AG10803 (cell line): ENCODE results near the gene CCNL1.

Experiments
- DNase-seq: peaks from one replicate; pipeline ENCODE4 v3.0.0; 2010; ENCODE audit warnings: low read depth
- H3K4me3 ChIP-seq: 2 replicates; pipeline ENCODE4 v1.5.1; 2011; ENCODE audit warnings: mild to moderate bottlenecking, low read length, control low read depth
- TF ChIP-seq, protein P1 (sequence below): conservative IDR thresholded peaks from 2 replicates; pipeline ENCODE4 v1.5.1; 2011; ENCODE audit warnings: mild to moderate bottlenecking, low read length, control low read depth, inconsistent platforms

The CCNL1 gene

DNA sequence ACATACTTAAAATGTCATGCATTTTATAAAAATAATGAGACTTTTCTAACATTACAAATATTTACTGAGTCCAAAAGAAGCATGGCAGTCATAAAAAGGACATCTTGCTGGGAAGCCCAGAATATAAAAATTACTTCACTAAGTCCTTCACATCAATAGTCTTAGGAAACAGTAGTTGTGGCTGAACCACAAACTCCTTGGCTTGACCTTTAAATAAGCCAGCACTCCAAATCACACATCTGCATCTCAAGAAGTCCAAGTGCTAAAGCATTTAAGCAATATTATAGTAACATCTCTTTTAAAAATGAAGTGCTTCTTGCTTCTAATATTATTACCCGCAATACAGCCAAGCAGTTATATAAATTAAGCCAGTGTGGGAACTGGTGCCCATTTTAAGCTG is 8.8 kb downstream of the CCNL1 start:
- DNase-seq = peak; percentile 58
- TF ChIP-seq, protein P1, sequence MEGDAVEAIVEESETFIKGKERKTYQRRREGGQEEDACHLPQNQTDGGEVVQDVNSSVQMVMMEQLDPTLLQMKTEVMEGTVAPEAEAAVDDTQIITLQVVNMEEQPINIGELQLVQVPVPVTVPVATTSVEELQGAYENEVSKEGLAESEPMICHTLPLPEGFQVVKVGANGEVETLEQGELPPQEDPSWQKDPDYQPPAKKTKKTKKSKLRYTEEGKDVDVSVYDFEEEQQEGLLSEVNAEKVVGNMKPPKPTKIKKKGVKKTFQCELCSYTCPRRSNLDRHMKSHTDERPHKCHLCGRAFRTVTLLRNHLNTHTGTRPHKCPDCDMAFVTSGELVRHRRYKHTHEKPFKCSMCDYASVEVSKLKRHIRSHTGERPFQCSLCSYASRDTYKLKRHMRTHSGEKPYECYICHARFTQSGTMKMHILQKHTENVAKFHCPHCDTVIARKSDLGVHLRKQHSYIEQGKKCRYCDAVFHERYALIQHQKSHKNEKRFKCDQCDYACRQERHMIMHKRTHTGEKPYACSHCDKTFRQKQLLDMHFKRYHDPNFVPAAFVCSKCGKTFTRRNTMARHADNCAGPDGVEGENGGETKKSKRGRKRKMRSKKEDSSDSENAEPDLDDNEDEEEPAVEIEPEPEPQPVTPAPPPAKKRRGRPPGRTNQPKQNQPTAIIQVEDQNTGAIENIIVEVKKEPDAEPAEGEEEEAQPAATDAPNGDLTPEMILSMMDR = no peak
- no peak overlapping the region for H3K4me3 ChIP-seq

DNA sequence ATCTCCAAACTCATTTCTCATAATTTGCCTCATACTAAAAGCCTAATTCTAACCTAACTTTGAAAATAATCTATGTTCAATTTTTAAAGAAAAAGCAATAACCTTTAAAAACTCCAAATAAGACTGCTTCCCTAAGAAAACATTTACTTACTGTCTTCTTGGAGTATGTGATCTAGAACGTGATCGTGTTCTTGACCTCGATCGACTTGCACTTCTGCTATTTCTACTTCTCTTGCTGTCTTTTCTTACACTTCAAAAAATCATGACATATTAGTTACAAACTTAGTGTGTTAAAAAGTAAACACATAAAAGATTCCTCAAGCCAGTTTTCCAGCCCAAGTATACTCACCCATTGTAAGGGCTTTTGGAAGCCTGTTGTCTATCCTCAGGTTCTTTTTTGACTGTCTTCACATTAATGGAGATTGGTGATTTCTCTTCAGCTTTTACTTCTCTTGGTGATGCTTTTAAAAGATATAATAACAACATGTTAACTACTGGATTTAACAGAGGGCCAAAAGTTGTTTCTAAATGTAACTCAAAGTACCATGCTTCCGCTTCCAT is 10.7 kb downstream of the CCNL1 start:
- no peak for DNase-seq
- TF ChIP-seq, protein P1 = no peak

DNA sequence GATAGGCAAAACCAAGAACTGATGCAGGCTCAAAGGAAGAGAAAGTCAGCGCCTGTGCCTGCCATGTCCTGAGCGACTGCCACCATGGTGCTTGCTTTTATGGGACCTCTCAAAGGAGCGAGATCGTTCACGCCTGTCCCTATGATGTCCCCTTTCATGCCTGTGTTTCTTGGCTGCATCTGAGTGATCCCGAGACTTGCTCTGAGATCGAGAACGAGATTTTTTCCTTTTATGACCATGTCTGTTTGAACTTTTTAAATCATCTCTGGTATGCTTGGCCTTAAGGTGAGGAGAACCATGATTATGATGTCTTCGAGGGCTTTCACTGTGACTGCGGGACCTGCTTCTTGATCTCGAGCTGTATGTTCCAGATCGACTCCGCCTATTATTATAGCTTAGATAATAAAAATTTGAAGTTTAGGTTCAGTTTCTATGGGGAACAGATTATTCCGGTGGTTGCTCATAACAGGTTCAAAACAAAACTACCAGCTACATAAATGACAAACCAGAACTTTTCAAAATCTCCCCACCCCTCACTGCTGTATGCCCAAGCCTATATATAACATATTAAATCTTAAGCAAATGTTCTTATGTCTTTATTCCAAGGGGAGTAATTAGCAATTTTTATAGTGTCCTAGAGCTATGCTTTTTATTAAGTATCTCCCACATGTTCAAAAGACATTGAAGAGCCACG is 11.6 kb downstream of the CCNL1 start:
- no peak for DNase-seq
- TF ChIP-seq, protein P1 = no peak
- H3K4me3 ChIP-seq = no peak overlapping the region

More for the DNA sequence above, 10.7 kb downstream of the CCNL1 start:
- H3K4me3 ChIP-seq = no peak overlapping the region

DNA sequence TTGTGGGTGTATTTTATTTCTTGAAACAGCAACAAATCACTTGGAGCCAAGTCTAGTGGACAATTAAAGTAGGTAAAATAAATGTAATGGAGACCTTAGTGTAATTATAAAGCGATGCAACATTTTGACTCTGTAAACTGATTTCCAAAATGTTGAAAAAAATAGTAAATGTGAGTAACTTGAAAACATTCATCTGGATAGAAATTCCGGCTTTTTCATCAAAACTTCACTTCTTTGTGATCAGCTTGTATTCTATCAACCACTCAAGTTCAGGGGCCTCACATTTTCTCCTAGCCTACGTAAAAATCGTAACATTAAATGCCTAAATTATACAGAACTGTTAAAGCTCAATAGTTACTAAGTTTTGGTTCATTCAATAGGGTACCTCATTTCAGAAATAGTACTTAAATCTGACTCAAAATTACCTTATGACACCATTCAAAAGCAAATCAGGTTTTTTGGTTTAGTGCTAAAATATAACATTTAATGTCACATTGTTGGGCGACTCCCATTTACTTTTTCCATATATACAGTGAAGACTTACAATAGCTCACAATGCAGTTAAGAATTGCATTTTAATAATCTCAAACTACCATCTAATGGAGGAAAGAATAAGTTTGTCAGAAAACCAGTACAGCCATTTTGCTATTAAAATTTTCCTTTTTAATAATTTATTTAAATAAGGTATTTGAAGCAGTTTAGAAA is 12.7 kb downstream of the CCNL1 start:
- H3K4me3 ChIP-seq = no peak overlapping the region
- TF ChIP-seq, protein P1 = no peak
- DNase-seq = no peak

DNA sequence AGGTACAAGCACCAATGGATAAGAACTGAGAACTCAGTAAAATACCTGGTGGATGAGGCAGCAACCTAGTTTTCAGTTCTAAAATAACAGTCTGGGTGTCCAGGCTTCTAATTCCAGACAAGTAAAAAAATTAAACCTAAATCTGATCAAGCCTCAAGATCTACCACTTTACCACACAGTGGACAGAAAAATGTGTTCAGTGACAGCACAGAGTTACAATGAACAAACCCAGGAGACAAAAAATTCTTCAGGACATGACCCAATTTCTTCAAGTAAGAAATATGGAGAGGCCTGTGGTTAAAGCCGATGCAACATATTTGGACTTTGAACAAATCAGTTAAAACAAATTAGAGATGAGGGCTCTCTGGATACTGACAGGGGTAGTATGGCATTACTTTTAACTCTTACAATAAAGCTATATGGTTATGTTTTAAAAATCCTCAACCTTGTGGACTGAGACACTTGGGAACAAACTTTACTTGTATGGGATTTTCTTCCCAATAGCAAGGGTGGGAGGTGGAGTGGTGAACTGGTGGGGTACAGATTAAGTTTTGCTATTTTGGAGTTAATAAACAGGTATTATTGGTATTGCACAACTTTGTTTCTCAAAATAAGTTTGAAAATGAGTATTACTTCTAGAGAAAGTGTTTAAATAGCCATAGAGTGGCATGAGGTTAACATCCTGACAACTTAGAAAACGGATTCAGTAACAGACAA is 14.2 kb downstream of the CCNL1 start:
- TF ChIP-seq, protein P1 = no peak
- H3K4me3 ChIP-seq = no peak overlapping the region
- peak; percentile 75 for DNase-seq

DNA sequence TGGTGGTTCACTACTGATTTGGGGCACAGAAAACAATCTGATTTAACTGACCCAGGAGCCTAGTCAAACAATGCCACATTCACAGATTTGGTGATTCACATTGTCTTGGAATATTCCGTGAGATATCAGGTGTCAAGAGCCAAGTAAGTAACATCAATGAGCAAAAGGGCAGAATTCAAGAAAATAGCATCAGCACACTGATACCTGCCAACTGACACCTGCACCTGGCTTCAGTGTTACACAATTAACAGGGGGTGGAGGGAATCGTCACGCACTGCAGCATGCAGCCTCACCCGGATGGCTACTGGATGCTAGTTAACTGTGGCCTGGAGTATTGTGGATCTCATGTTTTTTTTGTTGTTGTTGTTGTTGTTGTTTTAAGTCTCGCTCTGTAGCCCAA is 17.6 kb downstream of the CCNL1 start:
- TF ChIP-seq, protein P1 = no peak
- no peak for DNase-seq
- H3K4me3 ChIP-seq = no peak overlapping the region
